ENCODE results near the gene WDR6.

Gene WDR6, protein sequence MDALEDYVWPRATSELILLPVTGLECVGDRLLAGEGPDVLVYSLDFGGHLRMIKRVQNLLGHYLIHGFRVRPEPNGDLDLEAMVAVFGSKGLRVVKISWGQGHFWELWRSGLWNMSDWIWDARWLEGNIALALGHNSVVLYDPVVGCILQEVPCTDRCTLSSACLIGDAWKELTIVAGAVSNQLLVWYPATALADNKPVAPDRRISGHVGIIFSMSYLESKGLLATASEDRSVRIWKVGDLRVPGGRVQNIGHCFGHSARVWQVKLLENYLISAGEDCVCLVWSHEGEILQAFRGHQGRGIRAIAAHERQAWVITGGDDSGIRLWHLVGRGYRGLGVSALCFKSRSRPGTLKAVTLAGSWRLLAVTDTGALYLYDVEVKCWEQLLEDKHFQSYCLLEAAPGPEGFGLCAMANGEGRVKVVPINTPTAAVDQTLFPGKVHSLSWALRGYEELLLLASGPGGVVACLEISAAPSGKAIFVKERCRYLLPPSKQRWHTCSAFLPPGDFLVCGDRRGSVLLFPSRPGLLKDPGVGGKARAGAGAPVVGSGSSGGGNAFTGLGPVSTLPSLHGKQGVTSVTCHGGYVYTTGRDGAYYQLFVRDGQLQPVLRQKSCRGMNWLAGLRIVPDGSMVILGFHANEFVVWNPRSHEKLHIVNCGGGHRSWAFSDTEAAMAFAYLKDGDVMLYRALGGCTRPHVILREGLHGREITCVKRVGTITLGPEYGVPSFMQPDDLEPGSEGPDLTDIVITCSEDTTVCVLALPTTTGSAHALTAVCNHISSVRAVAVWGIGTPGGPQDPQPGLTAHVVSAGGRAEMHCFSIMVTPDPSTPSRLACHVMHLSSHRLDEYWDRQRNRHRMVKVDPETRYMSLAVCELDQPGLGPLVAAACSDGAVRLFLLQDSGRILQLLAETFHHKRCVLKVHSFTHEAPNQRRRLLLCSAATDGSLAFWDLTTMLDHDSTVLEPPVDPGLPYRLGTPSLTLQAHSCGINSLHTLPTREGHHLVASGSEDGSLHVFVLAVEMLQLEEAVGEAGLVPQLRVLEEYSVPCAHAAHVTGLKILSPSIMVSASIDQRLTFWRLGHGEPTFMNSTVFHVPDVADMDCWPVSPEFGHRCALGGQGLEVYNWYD

DNA sequence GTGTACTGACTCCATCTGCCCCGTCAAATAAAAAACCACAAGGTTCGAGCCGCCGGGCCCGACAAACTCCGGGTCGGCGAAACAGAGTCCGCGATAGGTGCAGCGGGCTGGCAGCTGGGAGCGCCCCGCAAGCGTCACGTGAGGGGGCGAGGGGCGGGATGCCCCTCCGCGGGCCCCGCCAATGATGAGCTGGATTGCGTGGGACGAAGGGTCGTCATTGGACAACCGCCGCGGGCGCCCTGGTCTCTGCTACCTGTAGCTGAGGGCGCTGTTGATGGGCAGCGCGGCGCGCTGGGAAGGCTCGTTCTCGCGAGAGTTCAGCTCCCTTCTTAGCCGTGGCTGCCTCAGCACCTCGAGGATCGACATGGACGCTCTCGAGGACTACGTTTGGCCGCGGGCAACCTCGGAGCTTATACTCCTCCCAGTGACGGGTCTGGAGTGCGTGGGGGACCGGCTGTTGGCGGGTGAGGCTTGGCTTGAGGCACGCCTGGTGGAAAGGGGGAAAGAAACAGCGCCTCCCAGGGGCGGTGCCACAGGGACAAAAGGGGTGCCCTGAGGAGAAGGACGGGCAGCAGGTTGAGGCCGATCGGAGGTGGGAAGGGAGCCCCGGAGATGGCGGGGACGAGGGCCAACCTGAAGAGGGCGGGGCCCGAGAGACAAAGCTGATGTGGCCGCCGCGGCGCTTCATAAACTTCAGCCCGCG is at the start of gene WDR6:
Gene WDR6 (plus strand): TSS at position 324 of the 703 bp plus-strand sequence. CDS start 41 bp downstream, at position 365.
- peak; percentile 98 for DNase-seq (ENCODE audit: low spot score)

DNA sequence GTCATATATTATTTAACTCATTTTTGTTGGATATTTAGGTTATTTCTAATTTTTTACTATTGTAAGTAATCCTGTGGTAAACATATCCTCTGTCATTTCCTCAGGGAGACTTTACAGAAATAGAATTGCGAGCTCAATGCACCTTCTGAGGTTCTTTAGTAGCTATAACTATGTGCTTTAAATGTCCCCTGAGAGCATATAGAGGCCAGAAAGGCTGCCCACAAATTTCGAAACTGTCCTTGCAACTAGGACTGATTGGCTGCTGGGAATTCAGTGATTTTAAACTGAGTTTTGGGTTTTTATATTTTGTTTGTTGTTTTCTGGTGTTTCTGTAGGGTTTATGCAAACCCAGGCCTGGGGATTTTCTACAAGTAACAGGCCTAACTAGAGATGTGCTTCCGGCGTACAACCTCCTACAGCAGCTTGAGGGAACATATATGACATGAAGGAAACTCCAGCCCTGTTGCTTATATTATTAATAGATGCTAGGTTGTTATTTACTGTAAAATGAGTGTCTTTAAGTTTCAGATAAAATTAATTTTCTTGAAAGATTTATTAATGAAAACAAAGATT is 46.3 kb upstream of the WDR6 start:
- DNase-seq (ENCODE audit: low spot score): no peak

DNA sequence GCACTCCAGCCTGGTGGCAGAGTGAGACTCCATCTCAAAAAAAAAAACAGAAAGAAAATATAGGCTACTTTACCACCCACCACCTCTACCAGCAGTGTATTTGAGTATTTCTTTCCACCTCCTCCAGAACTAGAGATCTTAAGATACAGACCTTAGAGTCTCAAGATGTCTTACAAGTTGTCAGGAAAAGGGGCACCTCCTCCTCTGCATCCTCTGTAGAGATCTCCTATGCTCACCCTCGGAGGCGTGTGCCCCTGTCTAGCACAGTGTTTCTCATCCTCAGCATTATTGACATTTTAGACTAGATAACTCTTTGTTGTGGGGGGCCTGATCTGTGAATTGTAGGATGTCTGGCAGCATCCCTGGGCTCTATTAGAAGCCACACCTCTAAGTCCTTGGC is 44.9 kb upstream of the WDR6 start:
- DNase-seq (ENCODE audit: low spot score): no peak

DNA sequence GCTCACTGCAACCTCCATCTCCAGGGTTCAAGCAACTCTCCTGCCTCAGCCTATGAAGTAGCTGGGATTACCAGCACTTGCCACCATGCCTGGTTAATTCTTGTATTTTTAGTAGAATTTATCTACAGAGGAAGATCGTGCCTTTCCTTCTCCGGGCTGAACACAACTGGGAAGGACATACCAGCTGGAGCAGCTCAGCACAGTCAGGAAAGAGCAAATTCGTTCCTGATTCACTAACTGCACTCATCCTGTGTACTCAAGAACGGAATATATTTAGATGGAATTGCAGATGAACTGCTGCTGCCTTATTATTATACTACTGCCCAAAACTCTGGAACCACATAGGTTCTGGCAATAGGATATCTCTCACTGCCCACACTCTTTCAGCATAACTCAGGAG is 44.3 kb upstream of the WDR6 start:
- no peak for DNase-seq (ENCODE audit: low spot score)

DNA sequence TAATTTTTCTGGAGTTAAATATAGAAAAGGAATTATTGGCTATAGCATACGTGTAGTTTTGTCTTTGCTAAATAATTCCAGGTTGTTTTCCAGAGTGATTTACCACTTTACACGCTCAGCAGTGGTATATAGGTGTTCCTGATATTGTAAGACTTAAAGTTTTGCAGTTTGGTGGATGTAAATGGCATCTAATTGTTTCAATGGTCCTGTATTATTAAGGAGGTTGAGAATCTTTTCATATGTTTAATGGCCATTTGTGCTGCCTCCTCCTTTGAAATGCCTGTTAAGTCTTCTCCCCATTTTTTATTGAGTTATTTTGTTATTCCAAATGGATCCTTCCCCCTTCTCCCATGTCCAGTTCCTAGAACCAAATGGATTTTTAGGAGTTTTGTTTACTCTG is 43.6 kb upstream of the WDR6 start:
- no peak for DNase-seq (ENCODE audit: low spot score)

DNA sequence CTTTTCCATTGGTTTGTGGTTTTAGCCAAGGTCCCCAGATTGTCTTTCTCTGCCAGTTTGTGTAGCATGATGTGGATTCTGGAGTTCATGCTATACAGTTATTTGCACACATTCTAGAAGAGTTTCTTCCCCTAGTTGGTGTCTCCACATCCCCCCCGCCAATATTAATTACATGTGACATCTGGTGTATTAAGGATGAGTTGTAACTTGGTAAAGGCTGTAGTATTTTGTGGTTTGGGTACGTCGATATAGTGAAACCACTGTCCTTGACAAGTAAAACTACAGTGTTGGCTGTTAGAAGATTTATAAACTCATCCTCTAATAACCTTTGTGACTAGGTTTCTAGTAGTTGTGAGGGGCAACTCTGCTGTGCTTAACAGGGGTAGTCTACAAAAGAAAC is 40.8 kb upstream of the WDR6 start:
- DNase-seq (ENCODE audit: low spot score): no peak

DNA sequence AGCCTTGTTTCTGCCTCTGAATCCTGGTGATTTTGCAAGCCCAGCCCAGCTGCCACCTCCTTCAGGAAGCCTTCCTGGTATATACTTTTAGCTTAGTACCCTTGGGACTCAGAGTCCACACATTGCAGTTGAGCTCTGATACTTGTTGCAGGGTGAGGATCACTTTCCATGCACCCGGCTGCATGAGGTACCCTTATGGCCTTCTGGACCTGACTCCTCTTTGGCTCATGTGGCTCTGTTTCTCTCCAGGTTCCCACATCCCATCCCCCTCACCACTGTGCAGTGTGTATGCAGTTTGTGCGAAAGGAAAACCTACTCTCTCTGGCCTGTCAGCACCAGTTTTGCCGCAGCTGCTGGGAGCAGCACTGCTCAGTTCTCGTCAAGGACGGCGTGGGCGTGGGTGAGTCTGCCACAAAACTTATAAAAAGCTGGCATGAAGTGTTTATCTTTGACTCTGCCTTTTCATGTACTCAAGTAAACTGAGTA is 40.3 kb upstream of the WDR6 start:
- DNase-seq (ENCODE audit: low spot score): no peak

DNA sequence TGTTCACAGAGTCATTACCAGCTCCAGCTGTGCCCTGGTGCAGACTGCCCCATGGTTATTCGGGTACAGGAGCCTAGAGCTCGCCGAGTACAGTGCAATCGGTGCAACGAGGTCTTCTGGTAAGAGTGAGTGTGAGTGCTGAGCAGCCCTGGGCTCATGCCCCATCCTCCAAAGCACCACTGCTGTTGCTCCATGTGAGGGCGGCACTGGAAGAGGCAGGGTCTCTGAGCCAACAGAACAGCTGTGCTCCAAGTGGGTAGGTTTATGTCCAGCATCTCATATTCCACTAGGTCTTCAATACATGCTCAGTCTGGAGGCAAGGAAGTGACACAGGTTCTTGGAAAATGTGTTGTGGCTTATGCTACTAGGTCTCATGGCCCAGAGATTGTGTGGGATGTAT is 36.6 kb upstream of the WDR6 start:
- no peak for DNase-seq (ENCODE audit: low spot score)

DNA sequence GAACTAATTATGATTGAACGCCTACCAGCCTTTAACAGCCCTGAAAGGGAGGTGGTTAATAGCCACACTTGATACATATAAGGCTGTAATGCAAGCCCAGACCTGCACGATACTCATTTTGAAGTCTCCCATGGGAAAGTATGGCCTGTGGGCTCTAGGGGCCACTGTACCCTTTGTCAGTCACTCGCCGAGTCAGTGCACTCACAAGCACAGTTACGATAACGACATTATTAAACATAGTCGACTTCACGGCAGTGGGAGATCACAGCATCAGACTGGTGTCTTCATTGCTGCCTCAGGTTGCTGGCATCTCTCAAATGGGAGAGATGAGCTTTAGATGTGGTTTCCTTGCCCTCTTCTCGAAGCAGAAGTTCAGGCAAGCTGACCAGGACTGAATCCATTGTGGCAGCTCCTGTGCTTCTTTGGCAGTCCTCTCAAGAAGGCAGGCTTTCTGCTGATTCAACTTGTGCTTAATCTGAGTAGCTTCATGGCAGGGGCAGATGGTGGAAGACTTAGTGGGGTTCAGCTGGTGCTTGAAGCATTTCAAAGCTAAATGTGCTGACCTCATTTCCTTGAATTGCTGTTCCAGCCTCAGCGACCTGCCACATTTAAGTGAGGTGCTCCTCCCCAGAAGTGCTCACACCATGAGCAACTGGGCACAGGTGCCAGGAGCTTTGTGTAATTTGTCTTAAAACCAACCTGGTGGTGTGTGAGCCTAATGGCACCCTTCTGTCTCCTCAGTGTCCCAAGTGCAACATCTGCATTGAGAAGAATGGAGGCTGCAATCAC is 32.9 kb upstream of the WDR6 start:
- no peak for DNase-seq (ENCODE audit: low spot score)

DNA sequence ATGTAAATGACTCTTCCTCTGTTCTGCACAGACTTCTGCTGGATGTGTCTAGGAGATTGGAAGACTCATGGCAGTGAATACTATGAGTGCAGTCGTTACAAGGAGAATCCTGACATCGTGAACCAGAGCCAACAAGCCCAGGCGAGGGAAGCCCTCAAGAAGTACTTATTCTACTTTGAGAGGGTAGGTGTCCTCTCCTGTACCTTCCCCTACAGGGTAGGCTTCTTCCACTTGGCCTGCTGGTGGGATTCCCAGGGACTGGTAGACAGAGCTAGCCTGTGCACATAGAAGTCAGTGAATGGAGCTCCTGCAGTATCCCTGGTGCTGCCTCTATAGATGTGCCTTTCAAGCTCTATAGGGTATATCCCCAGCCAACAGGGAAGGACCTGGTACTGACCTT is 27.7 kb upstream of the WDR6 start:
- DNase-seq (ENCODE audit: low spot score): no peak

DNA sequence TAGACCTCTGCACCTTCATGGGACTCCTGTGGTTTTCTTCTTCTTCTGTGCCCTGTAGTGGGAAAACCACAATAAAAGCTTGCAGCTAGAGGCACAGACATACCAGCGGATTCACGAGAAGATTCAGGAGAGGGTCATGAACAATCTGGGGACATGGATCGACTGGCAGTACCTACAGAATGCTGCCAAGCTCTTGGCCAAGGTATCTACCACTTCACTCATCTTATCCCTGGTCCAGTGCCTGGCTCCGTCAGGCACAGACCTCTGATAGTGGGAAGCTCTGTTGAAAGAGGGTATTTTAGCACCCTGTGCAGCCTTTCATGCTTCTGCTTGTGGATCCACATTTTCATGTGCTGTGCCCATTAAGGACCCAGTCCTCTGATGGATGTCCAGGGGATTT is 26.9 kb upstream of the WDR6 start:
- DNase-seq (ENCODE audit: low spot score): no peak

DNA sequence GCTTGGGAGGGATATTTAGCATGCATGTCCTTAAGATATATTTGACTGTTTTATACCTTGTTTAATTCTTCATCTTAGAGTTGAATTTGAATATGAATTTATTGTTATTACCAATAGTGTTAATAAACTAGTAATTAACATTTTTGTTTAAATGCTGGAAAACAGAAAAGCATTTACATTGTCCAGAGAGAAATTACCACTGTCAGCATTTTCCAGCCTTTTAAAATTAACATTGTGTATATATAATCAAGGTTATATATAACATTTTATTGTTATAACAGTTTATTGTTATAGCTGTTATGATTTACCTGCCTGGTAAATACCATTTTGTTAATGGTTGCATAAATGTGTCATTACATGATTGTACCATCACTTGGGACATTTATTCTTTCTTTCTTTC is 25.2 kb upstream of the WDR6 start:
- no peak for DNase-seq (ENCODE audit: low spot score)

DNA sequence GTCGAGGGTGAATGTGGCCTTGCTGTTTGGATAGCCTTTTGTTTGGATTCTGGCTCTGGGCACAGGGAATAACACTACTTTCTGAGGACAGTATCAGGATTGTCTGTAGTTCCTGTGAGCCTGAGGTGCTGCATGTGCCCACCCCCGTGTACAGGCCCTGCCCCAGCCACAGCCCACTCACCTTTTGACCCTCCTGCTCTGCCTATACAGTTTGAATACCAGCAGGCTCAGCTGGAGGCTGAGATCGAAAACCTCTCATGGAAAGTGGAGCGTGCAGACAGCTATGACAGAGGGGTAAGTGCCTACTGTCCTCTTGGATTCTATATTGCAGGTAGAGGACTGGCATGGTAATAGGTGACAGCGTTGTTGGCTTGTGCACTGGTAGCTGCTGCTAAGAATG is 24.5 kb upstream of the WDR6 start:
- DNase-seq (ENCODE audit: low spot score): no peak

DNA sequence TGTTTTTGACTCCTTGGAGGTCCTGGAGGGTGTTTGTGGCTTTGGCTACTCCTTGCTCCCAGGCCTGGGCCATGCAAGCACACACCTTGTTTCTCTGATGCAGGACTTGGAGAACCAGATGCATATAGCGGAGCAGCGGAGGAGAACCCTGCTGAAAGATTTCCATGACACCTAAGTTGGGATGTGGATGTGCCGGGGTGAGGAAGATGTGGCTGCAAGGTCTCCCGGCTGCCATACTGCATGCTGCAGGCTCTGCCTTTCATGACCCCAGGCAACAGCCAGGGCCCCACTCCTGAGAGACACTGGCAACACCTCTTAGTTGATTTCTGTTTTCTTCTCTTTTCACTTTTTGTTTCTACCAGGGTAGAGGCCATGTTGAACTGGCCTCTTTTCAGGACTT is 24.1 kb upstream of the WDR6 start:
- no peak for DNase-seq (ENCODE audit: low spot score)

DNA sequence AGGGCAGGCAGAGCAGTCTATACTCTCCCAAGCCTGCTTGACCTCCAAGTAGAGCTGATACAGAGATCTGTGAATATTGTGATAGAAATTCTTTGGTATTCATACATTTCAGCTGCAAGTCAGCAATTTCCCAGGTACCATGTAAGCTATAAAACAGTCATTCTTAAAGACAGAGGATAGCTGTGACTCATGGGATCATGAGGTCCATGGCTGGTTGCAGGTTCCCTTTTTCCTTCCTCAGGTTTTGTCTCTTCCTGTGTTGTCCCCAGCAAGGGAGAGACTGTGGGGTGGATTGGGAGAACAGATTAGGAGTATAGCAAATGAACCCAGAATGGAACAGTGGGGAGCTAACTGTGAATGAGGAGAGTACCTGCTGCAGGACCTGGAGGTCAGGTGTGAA is 22.5 kb upstream of the WDR6 start:
- no peak for DNase-seq (ENCODE audit: low spot score)

DNA sequence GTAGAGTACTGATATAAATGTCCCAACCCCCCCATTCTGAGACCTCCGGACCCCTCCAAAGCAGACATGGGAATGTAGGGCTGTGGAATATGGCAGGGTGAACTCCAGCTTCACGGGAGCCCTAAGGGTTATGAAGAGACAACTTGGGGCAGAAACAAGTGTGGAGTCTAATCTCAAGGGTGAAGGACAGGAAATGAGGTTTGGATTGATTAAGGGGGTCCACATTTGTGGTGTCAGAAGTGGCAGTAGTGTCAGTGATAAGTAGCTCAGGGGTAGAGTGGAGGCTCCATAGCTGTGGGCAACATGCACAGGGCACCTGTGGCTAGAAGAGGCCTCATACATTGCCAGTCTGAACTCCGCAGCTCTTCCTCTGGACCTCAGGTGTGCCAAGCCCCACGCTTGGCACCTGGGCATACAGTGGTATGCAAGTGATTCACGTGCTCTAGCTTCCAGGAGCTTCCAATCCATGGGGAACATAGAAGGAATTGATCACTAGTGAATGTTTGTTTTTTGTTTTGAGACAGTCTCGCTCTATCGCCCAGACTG is 21.3 kb upstream of the WDR6 start:
- DNase-seq (ENCODE audit: low spot score): no peak

DNA sequence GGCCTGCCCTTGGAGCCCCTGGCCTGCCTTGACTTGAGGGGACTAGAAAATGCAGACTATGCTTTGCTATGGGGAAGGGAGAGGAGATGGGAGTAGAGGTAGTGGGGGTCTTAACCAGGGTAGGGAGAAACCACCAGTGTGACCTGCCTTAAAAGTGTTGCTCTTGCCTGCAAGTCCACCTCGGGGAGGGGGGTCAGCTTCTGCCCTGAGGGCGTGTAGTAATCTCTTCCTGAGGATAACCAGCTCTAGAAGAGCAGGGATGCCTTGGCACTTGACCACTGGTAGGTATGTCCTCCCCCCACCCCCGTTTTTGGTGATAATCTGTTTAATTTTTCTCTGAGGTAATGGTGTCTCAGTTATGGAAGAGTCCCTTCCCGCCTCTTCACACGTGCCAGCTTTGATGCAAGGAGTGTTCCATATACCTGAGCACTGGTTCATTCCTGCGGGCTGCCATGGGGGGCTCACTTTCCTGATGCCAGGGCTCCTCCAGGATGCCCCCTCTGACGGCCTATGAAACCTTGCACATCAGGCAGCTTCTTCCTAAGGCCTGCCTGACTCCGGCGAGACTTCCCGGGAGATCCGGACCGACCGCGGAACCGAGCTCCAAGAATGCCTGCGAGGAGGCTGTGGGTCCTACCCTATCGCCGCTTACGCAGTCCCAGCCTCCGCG is 17.9 kb upstream of the WDR6 start:
- no peak for DNase-seq (ENCODE audit: low spot score)

DNA sequence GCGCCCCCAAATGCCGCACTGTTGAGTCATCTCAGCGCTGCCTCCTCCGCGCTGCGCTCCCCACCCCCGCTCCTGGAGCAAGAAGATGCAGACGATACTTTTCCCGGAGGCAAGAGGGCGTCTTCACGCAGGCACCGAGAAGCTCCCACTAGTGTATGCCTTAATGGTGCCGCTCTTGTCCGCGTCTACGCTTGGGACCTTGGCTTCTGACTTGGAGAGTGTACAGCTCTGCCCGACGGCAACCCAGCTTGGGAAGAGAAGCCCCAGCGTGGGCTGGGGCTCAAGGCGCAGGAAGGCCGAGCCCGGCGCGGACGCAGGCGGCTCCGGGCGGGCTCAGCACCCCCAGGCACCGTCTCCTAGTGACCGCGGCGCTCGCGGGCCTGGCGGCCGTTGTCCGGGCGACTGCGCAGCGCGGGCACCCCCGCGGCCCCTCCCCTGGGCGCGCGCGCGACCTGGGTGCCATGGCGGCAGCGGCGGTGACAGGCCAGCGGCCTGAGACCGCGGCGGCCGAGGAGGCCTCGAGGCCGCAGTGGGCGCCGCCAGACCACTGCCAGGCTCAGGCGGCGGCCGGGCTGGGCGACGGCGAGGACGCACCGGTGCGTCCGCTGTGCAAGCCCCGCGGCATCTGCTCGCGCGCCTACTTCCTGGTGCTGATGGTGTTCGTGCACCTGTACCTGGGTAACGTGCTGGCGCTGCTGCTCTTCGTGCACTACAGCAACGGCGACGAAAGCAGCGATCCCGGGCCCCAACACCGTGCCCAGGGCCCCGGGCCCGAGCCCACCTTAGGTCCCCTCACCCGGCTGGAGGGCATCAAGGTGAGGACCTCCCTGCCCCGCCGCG is 17.2 kb upstream of the WDR6 start, which contains the start of gene P4HTM:
Gene P4HTM (plus strand): TSS at position 446 of the 840 bp plus-strand sequence. CDS start 16 bp downstream, at position 462.
- DNase-seq (ENCODE audit: low spot score): peak; percentile 82

Data from cerebellar cortex (tissue), 1 donor.